Right ventricle myocardium superior (tissue), 1 donor: ENCODE measurements around the gene VTN. TPM values are rescaled to one million over a fixed set of nuclear protein-coding genes. Genes with fewer than 3 reads are reported as not detected.

Experiments used
- ATAC-seq: fragments of 200-7000 bp; cut with Tn5 transposase; one replicate; pipeline ENCODE4 v1.9.1; 2020; ENCODE audit warnings: mild to moderate bottlenecking; ENCODE audit not compliant: poor library complexity
- DNase-seq: peaks from one replicate; pipeline ENCODE4 v3.0.0-alpha.2; 2020
- intact Hi-C: fragments of 100-400 bp; cut with DNase I; formaldehyde crosslinking; loops from one replicate; pipeline ENCODE4 v1.11.2; 2022
- long read RNA-seq: library from polyadenylated mRNA; unstranded; transcript quantifications from one replicate; pipeline ENCODE4 v2.0.0, GENCODE V29; 2021
- total RNA-seq: library from RNA; stranded (reverse); fragmentation: NEBNext Ultra II Directional; extraction: Animal tissue kit (Norgen Biotek cat#: 25700); gene quantifications from one replicate; pipeline ENCODE4 v1.2.1, GENCODE V29; 2021
- donor health status: DM: no; HTN: yes; CAD: no; lungs with severe emphysema.

The VTN gene
- 30.2 TPM for total RNA-seq
- long read RNA-seq, transcript VTN-201 (8 exons, 2,149 nt), result major isoform, 156 of 164 reads
- long read RNA-seq, partial matches to known transcripts, result 6 of 164 reads
- long read RNA-seq, other reads (novel, unspliced or antisense), result 2 of 164 reads

GRCh38 chr17:28370035-28370743 lies at the start of gene VTN:
TSS of gene VTN (minus strand) at chr17:28370307. CDS start at chr17:28370203, 104 bp downstream.
- ATAC-seq (peak; percentile 61), DNase-seq (peak; percentile 64)
- intact Hi-C loops, result no loop called here

- DNase-seq, result no peak
Observed at GRCh38 chr17:28416703-28417311, 46.7 kb upstream of the VTN start.

GRCh38 chr17:28415886-28416285 lies 45.8 kb upstream of the VTN start:
- no peak for ATAC-seq
- intact Hi-C loops, result no loop called here
- DNase-seq, result no peak

More at GRCh38 chr17:28416703-28417311, 46.7 kb upstream of the VTN start:
- ATAC-seq, result peak; percentile 84
- intact Hi-C loops, result no loop called here

GRCh38 chr17:28413804-28414203 lies 43.7 kb upstream of the VTN start:
- DNase-seq (no peak), ATAC-seq (no peak)
- intact Hi-C loops, result no loop called here

GRCh38 chr17:28412099-28412498 lies 42.0 kb upstream of the VTN start:
- intact Hi-C loops, result no loop called here
- ATAC-seq, result no peak

GRCh38 chr17:28407974-28408306 lies 37.8 kb upstream of the VTN start:
- DNase-seq, result no peak
- no peak for ATAC-seq
- intact Hi-C loops, result no loop called here

More at GRCh38 chr17:28412099-28412498, 42.0 kb upstream of the VTN start:
- no peak for DNase-seq

GRCh38 chr17:28407130-28407973 lies 37.2 kb upstream of the VTN start:
- intact Hi-C loops, result no loop called here
- DNase-seq (no peak), ATAC-seq (no peak)

GRCh38 chr17:28406473-28406814 lies 36.3 kb upstream of the VTN start:
- intact Hi-C loops, result no loop called here
- ATAC-seq (peak; percentile 10), DNase-seq (no peak)

GRCh38 chr17:28405632-28406472 lies 35.7 kb upstream of the VTN start, which contains the start of gene SLC46A1:
TSS of gene SLC46A1 (minus strand) at chr17:28406212. CDS start at chr17:28406114, 98 bp downstream.
- DNase-seq (peak; percentile 79), ATAC-seq (peak; percentile 90)
- intact Hi-C loops, result no loop called here

GRCh38 chr17:28404812-28405570 lies 34.9 kb upstream of the VTN start:
- DNase-seq (peak; percentile 52), ATAC-seq (peak; percentile 4)
- intact Hi-C loops, result no loop called here

- intact Hi-C loops, result no loop called here
- no peak for ATAC-seq
- no peak for DNase-seq
Observed at GRCh38 chr17:28404461-28404811, 34.3 kb upstream of the VTN start.

GRCh38 chr17:28404007-28404406 lies 33.9 kb upstream of the VTN start:
- DNase-seq (no peak), ATAC-seq (no peak)
- intact Hi-C loops, result no loop called here

- DNase-seq (no peak), ATAC-seq (no peak)
- intact Hi-C loops, result no loop called here
Observed at GRCh38 chr17:28402844-28403243, 32.7 kb upstream of the VTN start.

- DNase-seq (no peak), ATAC-seq (no peak)
- intact Hi-C loops, result no loop called here
Observed at GRCh38 chr17:28402224-28402630, 32.1 kb upstream of the VTN start.

GRCh38 chr17:28399808-28400207 lies 29.7 kb upstream of the VTN start:
- no peak for ATAC-seq

GRCh38 chr17:28398280-28398981 lies 28.3 kb upstream of the VTN start:
- ATAC-seq, result peak; percentile 16
- intact Hi-C loops, result no loop called here
- DNase-seq, result no peak

More at GRCh38 chr17:28399808-28400207, 29.7 kb upstream of the VTN start:
- no peak for DNase-seq
- intact Hi-C loops, result no loop called here

GRCh38 chr17:28397687-28398279 lies 27.7 kb upstream of the VTN start:
- peak; percentile 11 for ATAC-seq
- intact Hi-C loops, result no loop called here
- DNase-seq, result no peak
